Astrocyte of the cerebellum (primary cell): Measurements from ENCODE around the gene DDX23.

ENCODE experiments used
- DNase-seq: peaks from one replicate; pipeline ENCODE4 v3.0.0-alpha.2; 2011; ENCODE audit warnings: low read depth
- H3K4me3 ChIP-seq: 2 replicates; pipeline ENCODE4 v1.5.1; 2011; ENCODE audit warnings: mild to moderate bottlenecking, low read depth, low read length, moderate library complexity
- CTCF ChIP-seq: IDR thresholded peaks from 2 replicates; pipeline ENCODE4 v1.5.1; 2012; ENCODE audit warnings: low read length, low read depth, moderate library complexity, mild to moderate bottlenecking; ENCODE audit errors: missing control alignments
- in situ Hi-C: cut with HindIII; loops from 2 replicates; pipeline ENCODE4 v1.10.0; 2017; ENCODE audit warnings: low sequenced_read_pairs

The DDX23 gene

GRCh38 chr12:48782457-48783395 lies 69.2 kb downstream of the DDX23 start:
- no peak for TF ChIP-seq CTCF
- no peak for DNase-seq
- H3K4me3 ChIP-seq, result no peak overlapping the region
- in situ Hi-C loops, result no loop called here

GRCh38 chr12:48781750-48782456 lies 70.1 kb downstream of the DDX23 start:
- no peak for DNase-seq
- H3K4me3 ChIP-seq, result no peak overlapping the region
- TF ChIP-seq CTCF, result no peak
- in situ Hi-C loops, result no loop called here

GRCh38 chr12:48780381-48781025 lies 71.5 kb downstream of the DDX23 start:
- H3K4me3 ChIP-seq, result no peak overlapping the region
- no peak for TF ChIP-seq CTCF
- no peak for DNase-seq
- in situ Hi-C loops, result no loop called here

- DNase-seq, result peak; percentile 34
- no peak for TF ChIP-seq CTCF
- in situ Hi-C loops, result no loop called here
- no peak overlapping the region for H3K4me3 ChIP-seq
These were observed 72.1 kb downstream of the DDX23 start for GRCh38 chr12:48779869-48780268.
